Osteocyte (in vitro differentiated cells): ENCODE measurements around the gene ZNF865. TPM values are rescaled to one million over a fixed set of nuclear protein-coding genes. Genes with fewer than 3 reads are reported as not detected.

Experiments used
- DNase-seq: peaks from one replicate; pipeline ENCODE4 v3.0.0; 2021; ENCODE audit warnings: mixed read lengths; ENCODE audit not compliant: unreplicated experiment; ENCODE audit errors: extremely low spot score
- H3K27ac Mint-ChIP-seq: one replicate; pipeline ENCODE4 v1.8.0; 2021; ENCODE audit warnings: mild to moderate bottlenecking, mixed read lengths; ENCODE audit not compliant: unreplicated experiment
- H3K27me3 Mint-ChIP-seq: one replicate; pipeline ENCODE4 v1.8.0; 2021; ENCODE audit warnings: mixed read lengths; ENCODE audit not compliant: unreplicated experiment
- H3K36me3 Mint-ChIP-seq: one replicate; pipeline ENCODE4 v1.8.0; 2021; ENCODE audit warnings: mixed read lengths; ENCODE audit not compliant: unreplicated experiment
- H3K4me1 Mint-ChIP-seq: one replicate; pipeline ENCODE4 v1.8.0; 2021; ENCODE audit warnings: mixed read lengths; ENCODE audit not compliant: unreplicated experiment
- H3K4me3 Mint-ChIP-seq: one replicate; pipeline ENCODE4 v1.8.0; 2021; ENCODE audit warnings: mild to moderate bottlenecking, moderate library complexity, mixed read lengths; ENCODE audit not compliant: unreplicated experiment
- H3K9me3 Mint-ChIP-seq: one replicate; pipeline ENCODE4 v1.8.0; 2021; ENCODE audit warnings: mixed read lengths; ENCODE audit not compliant: unreplicated experiment
- total RNA-seq: library from RNA; stranded (reverse); gene quantifications from 2 replicates; pipeline ENCODE4 v1.2.1, GENCODE V29; 2021
- TF ChIP-seq, protein P1 (sequence below): fragments of 200-600 bp; sonication (generic); IDR thresholded peaks from 2 replicates; pipeline ENCODE4 v1.5.0; 2021; ENCODE audit warnings: antibody characterized with exemption, mild to moderate bottlenecking, moderate library complexity

ZNF865 gene
- total RNA-seq, 1 donor from 2014 or later: 19.2 TPM

DNA sequence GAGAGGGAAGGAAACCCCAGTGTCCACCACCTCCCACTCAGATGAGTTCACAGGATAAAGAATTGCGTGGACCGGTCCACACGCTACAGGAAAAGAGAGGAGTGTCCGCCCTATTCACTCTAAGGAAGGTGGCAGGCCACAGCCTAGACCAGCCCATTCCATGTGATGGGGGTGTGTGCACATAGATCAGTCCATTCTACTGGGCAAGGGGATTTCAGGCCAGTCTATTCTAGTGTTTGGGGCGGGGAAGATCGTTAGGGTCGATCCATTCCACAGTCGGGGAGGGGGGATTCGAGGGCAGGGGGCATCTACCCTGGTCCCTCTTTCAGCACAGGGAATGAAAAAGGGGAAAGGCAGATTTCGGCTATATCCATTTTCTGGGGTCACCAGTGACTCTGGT, 13.9 kb upstream of the ZNF865 start:
- TF ChIP-seq, protein P1, sequence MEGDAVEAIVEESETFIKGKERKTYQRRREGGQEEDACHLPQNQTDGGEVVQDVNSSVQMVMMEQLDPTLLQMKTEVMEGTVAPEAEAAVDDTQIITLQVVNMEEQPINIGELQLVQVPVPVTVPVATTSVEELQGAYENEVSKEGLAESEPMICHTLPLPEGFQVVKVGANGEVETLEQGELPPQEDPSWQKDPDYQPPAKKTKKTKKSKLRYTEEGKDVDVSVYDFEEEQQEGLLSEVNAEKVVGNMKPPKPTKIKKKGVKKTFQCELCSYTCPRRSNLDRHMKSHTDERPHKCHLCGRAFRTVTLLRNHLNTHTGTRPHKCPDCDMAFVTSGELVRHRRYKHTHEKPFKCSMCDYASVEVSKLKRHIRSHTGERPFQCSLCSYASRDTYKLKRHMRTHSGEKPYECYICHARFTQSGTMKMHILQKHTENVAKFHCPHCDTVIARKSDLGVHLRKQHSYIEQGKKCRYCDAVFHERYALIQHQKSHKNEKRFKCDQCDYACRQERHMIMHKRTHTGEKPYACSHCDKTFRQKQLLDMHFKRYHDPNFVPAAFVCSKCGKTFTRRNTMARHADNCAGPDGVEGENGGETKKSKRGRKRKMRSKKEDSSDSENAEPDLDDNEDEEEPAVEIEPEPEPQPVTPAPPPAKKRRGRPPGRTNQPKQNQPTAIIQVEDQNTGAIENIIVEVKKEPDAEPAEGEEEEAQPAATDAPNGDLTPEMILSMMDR: no peak
- Mint-ChIP-seq H3K4me1 (peaks cover 9% of the 10 kb centered on the region), H3K27ac (no peak overlapping the region), H3K9me3 (no peaks in the 10 kb centered on the region), H3K4me3 (no peak overlapping the region), H3K36me3 (peaks cover 27% of the 10 kb centered on the region), H3K27me3 (no peaks in the 10 kb centered on the region)
- DNase-seq: no peak

DNA sequence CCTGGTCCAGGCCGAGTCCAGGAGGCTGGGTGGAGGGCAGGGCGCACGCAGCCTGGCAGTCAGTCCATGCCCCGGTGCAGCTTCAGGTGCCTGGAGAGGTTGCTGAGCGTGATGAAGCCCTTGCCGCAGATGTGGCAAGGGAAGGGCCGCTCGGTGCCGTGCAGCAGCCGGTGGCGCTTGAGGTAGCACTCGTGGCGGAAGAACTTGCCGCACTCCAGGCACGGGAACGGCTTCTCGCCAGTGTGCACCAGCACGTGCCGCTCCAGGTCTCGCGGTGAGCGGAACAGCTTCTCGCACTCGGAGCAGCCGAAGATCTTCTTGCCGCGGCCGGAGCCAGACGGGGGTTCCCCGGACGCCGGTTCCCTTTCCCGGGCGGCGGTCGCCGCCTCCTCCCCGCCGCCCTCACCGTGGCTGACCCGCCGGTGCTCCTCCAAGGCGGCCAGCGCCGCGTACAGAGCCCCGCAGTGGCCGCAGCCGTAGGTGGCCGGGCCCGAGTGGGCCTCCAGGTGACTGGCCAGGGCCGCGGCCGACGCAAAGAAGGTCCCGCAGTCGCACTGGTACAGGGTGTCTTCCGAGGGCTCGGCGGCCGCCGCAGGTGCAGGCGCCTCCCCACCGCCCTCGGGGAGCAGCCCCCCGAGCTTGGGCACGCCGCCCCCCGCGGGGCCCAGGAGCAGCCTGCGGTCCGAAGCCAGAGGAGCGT, 12.9 kb upstream of the ZNF865 start:
- H3K36me3 Mint-ChIP-seq: peaks cover 32% of the 10 kb centered on the region
- TF ChIP-seq, protein P1: no peak
- no peak overlapping the region for H3K4me3 Mint-ChIP-seq
- no peaks in the 10 kb centered on the region for H3K9me3 Mint-ChIP-seq
- H3K27me3 Mint-ChIP-seq: no peaks in the 10 kb centered on the region
- H3K4me1 Mint-ChIP-seq: no peaks in the 10 kb centered on the region
- H3K27ac Mint-ChIP-seq: no peak overlapping the region
- DNase-seq: no peak

DNA sequence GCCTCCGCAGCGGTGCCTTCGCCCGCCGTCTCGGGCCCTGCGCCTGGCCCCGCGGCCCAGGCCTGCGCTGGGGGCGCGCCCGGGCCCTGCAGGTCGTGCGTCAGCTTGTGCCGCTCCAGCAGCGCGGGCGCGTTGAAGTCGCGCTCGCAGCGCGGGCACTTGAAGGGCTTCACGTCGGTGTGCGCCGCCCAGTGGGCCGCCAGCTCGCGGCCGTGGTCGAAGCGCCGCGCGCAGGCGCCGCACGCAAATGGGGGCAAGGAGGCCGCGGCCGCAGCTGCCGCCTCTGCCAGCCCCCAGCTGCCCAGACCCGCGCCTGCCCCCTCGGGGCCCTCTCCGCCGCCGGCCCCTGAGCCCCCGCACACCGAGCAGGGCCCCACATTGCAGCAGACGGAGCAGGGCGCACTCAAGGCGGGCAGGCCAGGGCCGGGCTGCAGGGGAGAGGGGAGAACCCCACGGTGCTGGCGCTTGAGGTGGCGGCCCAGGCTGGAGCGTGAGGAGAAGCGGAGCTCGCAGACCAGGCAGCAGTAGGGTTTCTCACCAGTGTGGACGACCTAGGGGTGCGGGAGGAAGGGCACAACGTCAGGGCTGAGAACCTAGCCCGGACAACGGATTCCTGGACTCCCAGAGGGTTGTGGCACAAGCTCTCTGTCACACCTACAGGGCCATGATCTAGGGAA, 12.2 kb upstream of the ZNF865 start:
- Mint-ChIP-seq H3K27me3 (no peaks in the 10 kb centered on the region), H3K9me3 (no peaks in the 10 kb centered on the region), H3K4me1 (no peaks in the 10 kb centered on the region), H3K4me3 (no peak overlapping the region), H3K27ac (no peak overlapping the region), H3K36me3 (peaks cover 32% of the 10 kb centered on the region)
- DNase-seq: no peak
- TF ChIP-seq, protein P1: no peak

DNA sequence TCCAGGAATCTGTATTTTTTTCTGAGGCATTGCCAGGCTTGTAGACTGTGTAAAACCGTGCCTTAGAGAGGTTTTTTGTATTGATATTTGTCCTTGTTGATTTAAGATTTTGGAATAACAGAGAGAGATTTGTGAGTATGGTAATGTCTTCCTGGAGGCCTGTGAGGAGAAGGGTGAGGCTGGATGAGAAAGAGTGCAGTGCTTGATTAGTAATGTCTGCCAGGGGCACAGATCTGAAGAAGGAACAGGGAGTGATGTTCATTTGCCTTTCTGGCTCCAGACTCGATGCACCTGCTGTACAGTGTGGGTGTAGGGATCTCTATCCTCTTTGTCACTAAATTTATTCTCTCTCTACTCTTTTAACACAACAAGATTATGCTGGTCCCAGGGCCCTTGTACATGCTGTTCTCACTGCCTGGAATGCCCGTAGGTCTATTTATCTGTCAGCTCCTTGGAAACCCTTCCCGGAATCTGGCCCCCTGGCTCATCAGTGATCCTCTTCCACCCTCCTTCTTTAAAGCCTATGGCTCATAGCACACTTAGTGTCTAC, 10.4 kb upstream of the ZNF865 start:
- no peak for DNase-seq
- TF ChIP-seq, protein P1: no peak
- Mint-ChIP-seq H3K9me3 (no peaks in the 10 kb centered on the region), H3K27me3 (no peaks in the 10 kb centered on the region), H3K27ac (peak overlapping the region; percentile 3), H3K4me1 (peaks cover 5% of the 10 kb centered on the region), H3K4me3 (no peak overlapping the region), H3K36me3 (peaks cover 36% of the 10 kb centered on the region)

DNA sequence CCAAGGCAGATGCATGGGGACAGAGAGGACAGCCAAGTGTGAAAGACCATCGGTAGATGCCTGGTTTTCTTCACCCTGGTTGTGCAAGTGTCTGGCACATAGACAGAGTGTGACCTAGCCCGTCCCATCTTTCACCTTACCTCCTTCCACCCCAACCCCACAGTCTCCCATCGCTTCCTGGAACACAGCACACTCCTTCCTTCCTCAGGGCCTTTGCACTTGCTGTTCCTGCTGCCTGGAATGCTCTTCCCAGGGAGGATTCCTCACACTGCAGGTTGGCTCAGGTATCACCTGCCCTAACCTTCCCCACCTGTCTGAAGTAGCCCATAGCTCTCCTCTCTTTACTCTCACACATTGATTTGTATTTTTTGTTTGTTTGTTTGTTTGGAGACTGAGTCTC, 9.1 kb upstream of the ZNF865 start:
- H3K9me3 Mint-ChIP-seq: no peaks in the 10 kb centered on the region
- TF ChIP-seq, protein P1: no peak
- peaks cover 35% of the 10 kb centered on the region for H3K36me3 Mint-ChIP-seq
- peaks cover 11% of the 10 kb centered on the region for H3K4me1 Mint-ChIP-seq
- no peak for DNase-seq
- no peaks in the 10 kb centered on the region for H3K27me3 Mint-ChIP-seq
- H3K27ac Mint-ChIP-seq: no peak overlapping the region
- H3K4me3 Mint-ChIP-seq: no peak overlapping the region
